Cardiac muscle cell (in vitro differentiated cells and primary cell): Measurements from ENCODE around the gene KIRREL3. TPM values are rescaled to one million over a fixed set of nuclear protein-coding genes. Genes with fewer than 3 reads are reported as not detected.

Experiments
- DNase-seq, 2 donors: peaks; one replicate each; pipeline versions ENCODE4 v3.0.0 to v3.0.0-alpha.2; 2010 to 2017; ENCODE audit warnings: low read depth in 1 of 2, low spot score in 1 of 2
- H3K27ac ChIP-seq: fragments of 200-600 bp; sonication (generic); 2 replicates; pipeline ENCODE4 v1.5.1; 2016
- H3K27me3 ChIP-seq: fragments of 200-600 bp; sonication (generic); 2 replicates; pipeline ENCODE4 v1.6.0; 2016; ENCODE audit warnings: control low read depth
- H3K36me3 ChIP-seq: fragments of 200-600 bp; sonication (generic); 2 replicates; pipeline ENCODE4 v1.5.1; 2016; ENCODE audit warnings: control low read depth
- H3K4me1 ChIP-seq: fragments of 200-600 bp; sonication (generic); 2 replicates; pipeline ENCODE4 v1.8.1; 2017; ENCODE audit warnings: low read depth, mild to moderate bottlenecking, mixed run types
- H3K4me3 ChIP-seq: fragments of 200-600 bp; sonication (generic); 2 replicates; pipeline ENCODE4 v1.5.1; 2016; ENCODE audit warnings: mild to moderate bottlenecking
- H3K9me3 ChIP-seq: fragments of 200-600 bp; sonication (generic); 2 replicates; pipeline ENCODE4 v1.5.1; 2017; ENCODE audit warnings: low read depth, mild to moderate bottlenecking, control low read depth
- polyA plus RNA-seq: library from polyadenylated mRNA; unstranded; fragments of >200 nt; fragmentation: Nextera tagmentation; extraction: Ambion mirVana; gene quantifications from 2 replicates; pipeline ENCODE4 v1.2.1, GENCODE V29; 2016
- total RNA-seq: library from RNA; depleted of rRNA; stranded (reverse); fragments of >200 nt; gene quantifications from 2 replicates; pipeline ENCODE4 v1.2.3, GENCODE V29; 2016
- TF ChIP-seq, protein P1 (sequence below): IDR thresholded peaks from 2 replicates; pipeline ENCODE4 v1.5.1; 2012; ENCODE audit warnings: low read depth, mild to moderate bottlenecking, low read length

Gene KIRREL3
- total and polyA plus RNA-seq, 2 experiments from 2014 or later: 0.12 to 0.89 TPM

DNA sequence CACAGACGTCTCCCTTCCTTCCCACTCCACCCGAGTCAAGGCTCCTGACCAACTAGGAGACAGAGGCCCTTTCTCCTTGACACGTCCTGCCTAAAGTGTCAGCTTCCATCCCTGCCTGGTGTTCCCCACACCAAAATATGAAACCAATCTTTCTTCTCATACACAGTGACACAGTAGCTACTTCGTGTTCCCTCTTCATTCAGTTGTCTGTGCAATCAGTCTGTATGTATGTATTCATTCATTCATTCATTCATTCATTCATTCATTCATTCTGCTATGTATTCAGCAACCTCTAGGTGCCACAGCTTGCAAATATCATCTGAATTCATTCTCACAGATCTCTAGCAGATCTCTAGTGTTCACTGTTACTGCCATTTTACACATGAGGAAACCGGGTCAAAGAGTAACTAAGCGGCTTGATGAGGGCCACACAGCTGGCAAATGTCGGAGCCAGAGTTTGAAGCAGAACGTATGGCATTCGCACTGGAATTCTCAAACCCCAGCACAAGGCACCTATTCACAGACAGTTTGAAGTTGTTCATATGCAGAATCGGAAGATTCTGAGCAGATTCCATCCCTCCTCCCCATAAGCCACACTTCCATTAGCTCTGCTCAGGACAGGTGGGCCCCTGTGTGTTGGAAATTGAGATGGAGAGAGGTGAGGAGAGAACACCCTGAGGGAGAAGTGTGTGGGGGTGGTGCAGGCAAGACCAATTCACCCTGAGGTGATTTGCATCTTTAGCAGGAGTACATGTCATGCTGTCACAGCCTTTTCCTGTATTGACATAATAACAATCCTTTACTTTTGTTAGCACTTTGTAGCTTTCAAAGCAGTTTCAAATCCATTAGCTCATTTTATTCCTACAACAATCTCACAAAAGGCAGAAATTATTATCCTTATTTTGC lies 369.4 kb downstream of the KIRREL3 start:
- H3K4me1 ChIP-seq: no peaks in the 10 kb centered on the region
- no peak overlapping the region for H3K27ac ChIP-seq
- no peaks in the 10 kb centered on the region for H3K9me3 ChIP-seq
- H3K27me3 ChIP-seq: peaks cover 23% of the 10 kb centered on the region
- no peaks in the 10 kb centered on the region for H3K36me3 ChIP-seq
- no peak for DNase-seq
- TF ChIP-seq, protein P1, sequence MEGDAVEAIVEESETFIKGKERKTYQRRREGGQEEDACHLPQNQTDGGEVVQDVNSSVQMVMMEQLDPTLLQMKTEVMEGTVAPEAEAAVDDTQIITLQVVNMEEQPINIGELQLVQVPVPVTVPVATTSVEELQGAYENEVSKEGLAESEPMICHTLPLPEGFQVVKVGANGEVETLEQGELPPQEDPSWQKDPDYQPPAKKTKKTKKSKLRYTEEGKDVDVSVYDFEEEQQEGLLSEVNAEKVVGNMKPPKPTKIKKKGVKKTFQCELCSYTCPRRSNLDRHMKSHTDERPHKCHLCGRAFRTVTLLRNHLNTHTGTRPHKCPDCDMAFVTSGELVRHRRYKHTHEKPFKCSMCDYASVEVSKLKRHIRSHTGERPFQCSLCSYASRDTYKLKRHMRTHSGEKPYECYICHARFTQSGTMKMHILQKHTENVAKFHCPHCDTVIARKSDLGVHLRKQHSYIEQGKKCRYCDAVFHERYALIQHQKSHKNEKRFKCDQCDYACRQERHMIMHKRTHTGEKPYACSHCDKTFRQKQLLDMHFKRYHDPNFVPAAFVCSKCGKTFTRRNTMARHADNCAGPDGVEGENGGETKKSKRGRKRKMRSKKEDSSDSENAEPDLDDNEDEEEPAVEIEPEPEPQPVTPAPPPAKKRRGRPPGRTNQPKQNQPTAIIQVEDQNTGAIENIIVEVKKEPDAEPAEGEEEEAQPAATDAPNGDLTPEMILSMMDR: no peak
- no peak overlapping the region for H3K4me3 ChIP-seq

DNA sequence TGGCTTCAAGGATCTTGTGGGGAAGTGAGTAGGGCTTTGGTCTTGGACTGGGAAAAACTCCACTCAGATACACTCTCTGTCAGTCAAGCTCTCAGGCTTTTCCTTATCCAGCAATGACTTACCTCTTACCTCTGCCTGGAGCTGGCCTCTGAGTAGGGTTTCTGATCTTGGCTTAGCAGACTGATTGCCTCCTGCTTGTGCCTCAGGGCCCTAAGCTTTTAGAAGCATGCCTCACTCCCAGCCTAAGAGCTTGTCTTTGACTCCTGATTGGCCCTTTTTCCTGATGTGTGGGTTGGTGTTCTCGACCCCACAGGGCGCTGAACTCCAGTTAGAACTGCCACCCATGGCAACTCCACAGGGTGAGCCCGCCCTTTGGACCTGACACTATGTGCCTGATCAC lies 370.1 kb downstream of the KIRREL3 start:
- Histone ChIP-seq H3K4me3 (no peak overlapping the region), H3K36me3 (no peaks in the 10 kb centered on the region), H3K4me1 (no peaks in the 10 kb centered on the region), H3K27me3 (peaks cover 26% of the 10 kb centered on the region), H3K27ac (no peak overlapping the region), H3K9me3 (no peaks in the 10 kb centered on the region)
- TF ChIP-seq, protein P1: no peak
- DNase-seq: no peak

DNA sequence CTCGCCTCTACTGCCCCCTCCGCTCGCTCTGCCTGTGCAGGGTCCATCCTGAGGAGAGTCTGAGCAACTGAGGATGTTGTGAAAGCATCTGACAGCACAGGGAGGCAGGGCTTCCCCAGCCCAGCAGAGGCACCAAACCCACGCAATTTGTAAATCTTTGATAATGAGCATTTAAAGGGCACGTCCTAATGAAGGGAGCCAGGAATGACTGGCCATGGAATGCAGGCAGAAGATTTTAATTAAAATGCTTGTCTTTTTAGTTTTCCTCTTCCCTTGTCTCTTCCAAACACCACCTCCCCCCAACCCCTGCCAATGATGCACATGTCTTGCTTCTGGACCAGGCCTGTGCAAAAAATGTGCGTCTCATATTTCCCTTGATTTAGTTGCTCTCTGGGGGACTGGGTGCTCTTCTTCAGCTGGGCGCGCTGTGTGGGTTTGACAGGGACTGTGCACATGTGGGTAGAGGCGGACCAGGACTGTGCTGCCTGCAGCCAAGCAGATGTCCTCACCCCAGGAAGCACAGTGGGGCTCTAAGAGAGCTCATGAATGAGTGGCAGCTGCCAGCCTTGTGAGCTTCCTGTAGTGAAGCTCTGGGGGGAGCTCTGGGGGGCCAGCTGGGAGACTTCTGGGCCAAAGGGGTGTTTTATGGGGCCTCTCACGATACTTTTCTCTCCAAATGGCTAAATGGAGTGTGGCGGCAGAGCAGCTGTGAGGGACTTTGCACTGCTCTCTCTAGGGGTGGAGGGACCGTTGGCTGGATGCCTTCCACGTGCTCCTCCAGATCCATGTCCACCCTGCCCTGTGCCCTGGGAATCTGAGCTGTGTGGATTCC lies 371.6 kb downstream of the KIRREL3 start:
- Histone ChIP-seq H3K4me1 (peaks cover 6% of the 10 kb centered on the region), H3K4me3 (no peak overlapping the region), H3K27ac (no peak overlapping the region), H3K27me3 (peaks cover 25% of the 10 kb centered on the region), H3K9me3 (no peaks in the 10 kb centered on the region), H3K36me3 (no peaks in the 10 kb centered on the region)
- TF ChIP-seq, protein P1: peak; percentile 13
- peak in 1 of 2 donors; percentile 51 for DNase-seq

DNA sequence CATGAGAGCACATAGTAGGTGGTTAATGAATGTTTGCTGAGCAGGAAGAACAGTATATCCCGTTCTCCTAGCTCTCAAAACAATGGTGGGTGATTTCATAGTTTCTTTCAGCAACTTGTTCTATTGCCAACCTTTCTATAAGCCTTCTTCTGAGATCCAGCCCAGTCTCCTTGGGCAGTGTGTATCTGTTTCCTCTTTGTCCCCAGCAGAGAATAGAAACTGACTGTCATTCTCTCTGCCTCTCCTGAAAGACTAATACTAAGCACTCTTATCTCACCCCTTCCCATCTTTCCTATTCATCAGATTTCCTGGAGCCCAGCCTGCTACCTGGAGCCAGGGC lies 372.1 kb downstream of the KIRREL3 start:
- H3K36me3 ChIP-seq: no peaks in the 10 kb centered on the region
- peaks cover 25% of the 10 kb centered on the region for H3K27me3 ChIP-seq
- no peak overlapping the region for H3K4me3 ChIP-seq
- no peaks in the 10 kb centered on the region for H3K9me3 ChIP-seq
- peaks cover 6% of the 10 kb centered on the region for H3K4me1 ChIP-seq
- no peak overlapping the region for H3K27ac ChIP-seq
- TF ChIP-seq, protein P1: no peak
- no peak for DNase-seq

DNA sequence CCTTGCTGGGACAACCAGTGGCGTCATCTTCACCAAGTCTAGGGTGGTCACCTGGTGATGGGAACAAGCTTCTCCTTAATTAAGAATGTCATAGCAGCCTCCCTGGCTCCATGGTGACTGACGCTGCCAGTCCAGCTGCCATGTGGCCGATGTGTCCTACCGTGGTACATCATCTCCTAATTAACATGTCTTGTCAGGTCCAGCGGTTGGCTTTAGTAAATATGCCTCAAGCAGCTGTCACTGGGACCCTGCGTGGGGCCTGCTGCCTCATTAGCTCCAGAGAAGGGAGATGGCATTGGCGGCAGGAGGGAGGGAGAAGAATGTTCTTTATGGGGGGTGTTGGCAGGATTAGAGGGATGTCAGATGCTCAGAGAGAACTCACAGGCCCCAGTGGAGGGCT lies 373.1 kb downstream of the KIRREL3 start:
- H3K27ac ChIP-seq: no peak overlapping the region
- H3K9me3 ChIP-seq: no peaks in the 10 kb centered on the region
- no peaks in the 10 kb centered on the region for H3K36me3 ChIP-seq
- TF ChIP-seq, protein P1: no peak
- no peak overlapping the region for H3K4me3 ChIP-seq
- peaks cover 6% of the 10 kb centered on the region for H3K4me1 ChIP-seq
- no peak for DNase-seq
- H3K27me3 ChIP-seq: peaks cover 34% of the 10 kb centered on the region
